Retinal pigment epithelial cell (primary cell): ENCODE measurements around the gene PYGB.
"Not testable (repeated sequence)": the region's sequence is repeated elsewhere in the genome, so short reads cannot be mapped to it uniquely, and the experiment has no call there.

Experiments used
- DNase-seq: peaks from one replicate; pipeline ENCODE4 v3.0.0-alpha.2; 2010; ENCODE audit warnings: low read depth
- H3K4me3 ChIP-seq: 2 replicates; pipeline ENCODE4 v1.5.1; 2011; ENCODE audit warnings: mild to moderate bottlenecking, low read length, control low read depth, moderate library complexity
- TF ChIP-seq, protein P1 (sequence below): conservative IDR thresholded peaks from 2 replicates; pipeline ENCODE4 v1.5.1; 2011; ENCODE audit warnings: low read depth, low read length, control low read depth, inconsistent platforms

Gene PYGB

GRCh38 chr20:25236450-25237304 is 11.2 kb upstream of the PYGB start:
- DNase-seq, result no peak
- TF ChIP-seq, protein P1, sequence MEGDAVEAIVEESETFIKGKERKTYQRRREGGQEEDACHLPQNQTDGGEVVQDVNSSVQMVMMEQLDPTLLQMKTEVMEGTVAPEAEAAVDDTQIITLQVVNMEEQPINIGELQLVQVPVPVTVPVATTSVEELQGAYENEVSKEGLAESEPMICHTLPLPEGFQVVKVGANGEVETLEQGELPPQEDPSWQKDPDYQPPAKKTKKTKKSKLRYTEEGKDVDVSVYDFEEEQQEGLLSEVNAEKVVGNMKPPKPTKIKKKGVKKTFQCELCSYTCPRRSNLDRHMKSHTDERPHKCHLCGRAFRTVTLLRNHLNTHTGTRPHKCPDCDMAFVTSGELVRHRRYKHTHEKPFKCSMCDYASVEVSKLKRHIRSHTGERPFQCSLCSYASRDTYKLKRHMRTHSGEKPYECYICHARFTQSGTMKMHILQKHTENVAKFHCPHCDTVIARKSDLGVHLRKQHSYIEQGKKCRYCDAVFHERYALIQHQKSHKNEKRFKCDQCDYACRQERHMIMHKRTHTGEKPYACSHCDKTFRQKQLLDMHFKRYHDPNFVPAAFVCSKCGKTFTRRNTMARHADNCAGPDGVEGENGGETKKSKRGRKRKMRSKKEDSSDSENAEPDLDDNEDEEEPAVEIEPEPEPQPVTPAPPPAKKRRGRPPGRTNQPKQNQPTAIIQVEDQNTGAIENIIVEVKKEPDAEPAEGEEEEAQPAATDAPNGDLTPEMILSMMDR, result no peak
- no peak overlapping the region for H3K4me3 ChIP-seq

DNA sequence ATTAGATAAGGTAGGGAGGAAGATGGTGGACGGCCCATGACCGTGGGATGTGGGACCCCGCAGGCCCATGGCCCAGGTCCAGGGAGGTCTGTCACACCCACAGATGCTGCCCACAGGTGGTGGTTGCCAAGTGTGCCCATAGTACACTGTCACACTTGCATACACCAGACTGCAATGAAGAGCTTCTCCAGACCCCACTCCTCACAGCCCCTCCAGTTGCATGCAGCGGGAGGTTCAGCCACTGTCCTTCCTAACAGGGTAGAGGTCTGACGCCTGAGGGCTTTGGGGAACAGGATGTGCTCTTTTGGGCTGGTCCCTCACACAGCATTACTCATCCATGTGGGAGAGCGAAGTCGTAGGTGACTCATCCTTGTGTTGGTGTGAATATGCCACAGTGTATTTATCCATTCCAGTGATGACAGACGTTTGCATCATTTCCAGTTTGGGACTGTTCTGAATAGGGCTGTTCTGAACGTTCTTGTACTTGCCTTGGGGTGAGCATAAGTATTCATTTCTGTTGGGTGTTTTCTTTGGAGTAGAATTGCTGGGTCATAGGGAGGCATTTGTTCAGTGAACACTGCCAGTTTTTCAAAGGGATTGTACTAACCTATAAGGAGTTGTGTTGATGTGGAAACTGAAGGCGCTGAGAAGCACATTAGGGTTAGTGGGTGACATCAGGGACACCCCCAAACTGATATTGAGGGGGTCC is 10.1 kb upstream of the PYGB start:
- H3K4me3 ChIP-seq, result no peak overlapping the region
- TF ChIP-seq, protein P1, result no peak

GRCh38 chr20:25238319-25239037 is 9.4 kb upstream of the PYGB start:
- no peak overlapping the region for H3K4me3 ChIP-seq
- TF ChIP-seq, protein P1, result no peak
- DNase-seq, result no peak

More for the DNA sequence above, 10.1 kb upstream of the PYGB start:
- peak; percentile 78 for DNase-seq

DNA sequence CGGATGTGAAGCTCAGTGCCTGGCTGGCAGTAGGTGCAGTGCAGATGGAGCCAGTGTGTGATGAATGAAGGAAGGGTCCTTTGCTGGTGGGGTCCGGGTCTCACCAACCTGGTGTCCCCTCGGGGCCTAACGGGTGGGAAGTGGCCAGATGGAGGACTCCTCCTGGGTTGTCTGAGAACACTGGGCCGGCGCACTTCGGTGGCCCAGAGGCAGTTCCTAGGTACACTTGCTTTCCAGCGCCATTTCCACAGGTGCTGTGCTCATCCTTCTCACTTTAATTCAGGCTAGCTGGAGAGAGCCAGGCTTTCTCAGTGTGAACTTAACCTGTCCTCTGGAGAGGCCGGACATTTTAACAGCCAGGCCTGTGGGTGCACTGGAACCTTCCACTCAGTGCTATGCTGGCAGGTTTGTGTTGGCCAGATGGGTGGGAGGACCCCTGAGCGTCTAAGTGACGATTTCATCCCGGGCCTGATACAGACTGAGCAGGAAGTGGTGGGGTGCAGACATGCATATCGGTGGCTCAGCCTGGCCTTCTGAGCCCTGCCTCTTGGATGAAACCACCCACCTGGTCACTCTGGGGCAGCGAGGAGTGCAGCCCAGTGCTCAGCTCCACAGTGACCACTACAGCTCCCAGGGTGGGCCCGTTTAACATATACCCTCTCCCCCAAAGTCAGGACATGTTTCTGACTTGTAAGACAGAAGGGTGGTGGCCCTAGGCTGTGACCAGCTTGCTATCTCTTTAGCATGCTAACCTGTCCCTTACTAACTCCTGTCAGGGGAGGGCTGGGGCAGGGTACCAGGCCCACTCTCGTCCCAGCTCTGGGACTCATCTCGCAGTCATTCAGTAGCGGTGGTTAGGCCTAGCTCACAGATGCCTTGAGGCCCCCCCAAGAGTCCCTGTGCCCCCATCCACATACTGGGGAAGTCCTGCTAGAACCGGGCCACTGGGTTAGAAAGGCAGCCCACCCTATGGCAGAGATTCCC is 8.2 kb upstream of the PYGB start:
- TF ChIP-seq, protein P1, result no peak
- no peak for DNase-seq
- H3K4me3 ChIP-seq, result no peak overlapping the region

- not testable (repeated sequence) for H3K4me3 ChIP-seq, DNase-seq
These were observed 6.8 kb upstream of the PYGB start for GRCh38 chr20:25240851-25241658.

DNA sequence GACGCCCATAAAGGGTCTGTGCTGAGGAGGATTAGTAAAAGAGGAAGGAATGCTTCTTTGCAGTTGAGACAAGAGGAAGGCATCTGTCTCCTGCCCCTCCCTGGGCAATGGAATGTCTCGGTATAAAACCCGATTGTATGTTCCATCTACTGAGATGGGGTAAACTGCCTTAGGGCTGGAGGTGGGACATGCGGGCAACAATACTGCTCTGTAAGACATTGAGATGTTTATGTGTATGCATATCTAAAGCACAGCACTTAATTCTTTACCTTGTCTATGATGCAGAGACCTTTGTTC is 6.3 kb upstream of the PYGB start:
- not testable (repeated sequence) for DNase-seq

DNA sequence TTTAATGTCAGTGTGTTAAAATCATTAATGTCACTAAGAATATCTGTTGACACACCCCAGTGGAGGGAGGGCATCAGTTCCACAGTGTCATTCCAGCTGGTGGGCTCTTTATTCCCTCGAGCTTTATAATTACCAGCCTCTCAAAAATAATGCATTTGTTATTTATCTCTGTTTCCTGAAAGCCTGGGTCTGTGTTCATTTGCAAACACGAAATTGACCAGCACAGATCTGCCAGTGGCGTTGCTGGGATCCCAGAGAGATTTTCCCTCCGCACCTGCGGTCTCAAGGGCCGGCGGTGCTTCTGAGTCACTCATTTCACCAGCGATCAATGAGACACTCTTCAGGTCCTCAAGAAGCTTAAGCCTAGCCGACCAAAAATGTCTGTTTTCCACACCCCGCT is 5.7 kb upstream of the PYGB start:
- TF ChIP-seq, protein P1, result no peak
- no peak for DNase-seq
- H3K4me3 ChIP-seq, result no peak overlapping the region

More for the DNA sequence above, 6.3 kb upstream of the PYGB start:
- not testable (repeated sequence) for H3K4me3 ChIP-seq
